ENCODE measurements around the gene MALT1. TPM values are rescaled to one million over a fixed set of nuclear protein-coding genes. Genes with fewer than 3 reads are reported as not detected.

MALT1 gene
- 11.1 to 13.4 TPM (median 12.7 TPM) in 5 replicates for total RNA-seq (2022; extraction: Qiagen RNA extraction; ENCODE audit: low read depth)

GRCh38 chr18:58671111-58671631, at the start of gene MALT1:
MALT1 (plus strand) TSS chr18:58671465; CDS start chr18:58671644, 179 bp downstream.

Other genes with a start within 250 kb of the MALT1 start
- gene ALPK2, start 42.4 kb upstream of the MALT1 start, total RNA-seq (2022; extraction: Qiagen RNA extraction; ENCODE audit: low read depth) = 8.3 to 16.3 TPM (median 9.9 TPM) in 5 replicates
- gene ZNF532, start 193.4 kb downstream of the MALT1 start, total RNA-seq (2022; extraction: Qiagen RNA extraction; ENCODE audit: low read depth) = 17.4 to 28.3 TPM (median 21.5 TPM) in 5 replicates

Data from A549 treated with CpdA at 1 μM for 4 hours (cell line).